ENCODE measurements around the gene FAM219B. TPM values are rescaled to one million over a fixed set of nuclear protein-coding genes. Genes with fewer than 3 reads are reported as not detected.

The FAM219B gene
- total and polyA plus RNA-seq, 7 donors: 16.6 to 65.0 (median 50.5) TPM

- no peak for TF ChIP-seq POLR2AphosphoS5 (IDR thresholded peaks at IDR 0.05)
- no peak for TF ChIP-seq POLR2A (IDR thresholded peaks at IDR 0.05)
- TF ChIP-seq CTCF (IDR thresholded peaks at IDR 0.05): no peak
- TF ChIP-seq EP300 (IDR thresholded peaks at IDR 0.05): no peak
- no peak overlapping the region for H3K27ac ChIP-seq
These were observed 28.4 kb downstream of the FAM219B start for GRCh38 chr15:74878273-74878672.

GRCh38 chr15:74873756-74874424 is 32.8 kb downstream of the FAM219B start:
- Histone ChIP-seq H3K27ac (peak overlapping the region; percentile 85 to 94 (median 88)), H3K4me3 (peak overlapping the region; percentile 57 to 74 (median 64)), H3K9me3 (no peaks in the 10 kb centered on the region), H3K27me3 (no peaks in the 10 kb centered on the region), H3K36me3 (peaks cover 0 to 4% (median 0%) of the 10 kb centered on the region in 4 donors), H3K4me1 (peaks cover 0 to 46% (median 39%) of the 10 kb centered on the region in 4 donors)
- intact Hi-C loops (cut with DNase I): loop anchor here (5.0 kb wide), 1 partner anchor 33 kb away; the partner anchor contains the start of gene FAM219B
- 21 to 41% methylated on average over 16 of the region's 16 CpGs for WGBS, 2 donors
- TF ChIP-seq POLR2AphosphoS5 (IDR thresholded peaks at IDR 0.05) (no peak), CTCF (IDR thresholded peaks at IDR 0.05) (no peak), EP300 (IDR thresholded peaks at IDR 0.05) (no peak), POLR2A (IDR thresholded peaks at IDR 0.05) (no peak)
- DNase-seq: no peak

More at GRCh38 chr15:74878273-74878672, 28.4 kb downstream of the FAM219B start:
- H3K4me1 ChIP-seq: peaks cover 0 to 7% (median 3%) of the 10 kb centered on the region in 4 donors
- H3K27me3 ChIP-seq: no peaks in the 10 kb centered on the region
- DNase-seq: no peak
- WGBS, 2 donors: 81 to 95% methylated on average over 4 of the region's 4 CpGs
- no peaks in the 10 kb centered on the region for H3K9me3 ChIP-seq
- no peaks in the 10 kb centered on the region for H3K36me3 ChIP-seq
- H3K4me3 ChIP-seq: no peak overlapping the region
- intact Hi-C loops (cut with DNase I): no loop called here

GRCh38 chr15:74873036-74873755 is 33.5 kb downstream of the FAM219B start, which contains the start of gene SCAMP2:
Gene SCAMP2, minus strand, starts transcription at chr15:74873365. Its CDS starts 110 bp downstream, at chr15:74873255.
- DNase-seq: peak; percentile 98
- TF ChIP-seq POLR2AphosphoS5 (IDR thresholded peaks at IDR 0.05) (peak; percentile 72 to 93 (median 88)), POLR2A (IDR thresholded peaks at IDR 0.05) (peak; percentile 48 to 82), CTCF (IDR thresholded peaks at IDR 0.05) (no peak)
- intact Hi-C loops (cut with DNase I): loop anchor here (5.0 kb wide), 1 partner anchor 34 kb away; the partner anchor contains the start of gene FAM219B
- Histone ChIP-seq H3K4me3 (peak within 1 kb of the TSS; percentile 57 to 74 (median 64)), H3K4me1 (peaks cover 0 to 52% (median 44%) of the 10 kb centered on the region in 4 donors), H3K9me3 (no peaks in the 10 kb centered on the region), H3K27me3 (no peaks in the 10 kb centered on the region), H3K36me3 (peaks cover 0 to 4% (median 0%) of the 10 kb centered on the region in 4 donors), H3K27ac (peak within 1 kb of the TSS; percentile 85 to 94 (median 88))
- 0 to 1% methylated on average over 49 to 52 of the region's 52 CpGs for WGBS, 2 donors

GRCh38 chr15:74872702-74873035 is 34.0 kb downstream of the FAM219B start:
- H3K4me1 ChIP-seq: peaks cover 0 to 52% (median 44%) of the 10 kb centered on the region in 4 donors
- intact Hi-C loops (cut with DNase I): loop anchor here (5.0 kb wide), 1 partner anchor 35 kb away; the partner anchor contains the start of gene FAM219B

More at GRCh38 chr15:74872702-74873035, 34.0 kb downstream of the FAM219B start:
- no peak for DNase-seq
- 0% methylated on average over 11 of the region's 11 CpGs for WGBS, 2 donors
- Histone ChIP-seq H3K27ac (peak overlapping the region; percentile 85 to 94 (median 88)), H3K9me3 (no peaks in the 10 kb centered on the region), H3K36me3 (peaks cover 0 to 4% (median 0%) of the 10 kb centered on the region in 4 donors), H3K4me3 (peak overlapping the region; percentile 57 to 74 (median 64)), H3K27me3 (no peaks in the 10 kb centered on the region)
- TF ChIP-seq EP300 (IDR thresholded peaks at IDR 0.05) (no peak), CTCF (IDR thresholded peaks at IDR 0.05) (no peak), POLR2AphosphoS5 (IDR thresholded peaks at IDR 0.05) (no peak), POLR2A (IDR thresholded peaks at IDR 0.05) (no peak)
